Mucosa of descending colon (tissue), 3 donors: ENCODE results near the gene OMD. TPM values are rescaled to one million over a fixed set of nuclear protein-coding genes. Genes with fewer than 3 reads are reported as not detected.
"Not testable (repeated sequence)": the region's sequence is repeated elsewhere in the genome, so short reads cannot be mapped to it uniquely, and the experiment has no call there.

Experiments
- ATAC-seq: fragments of 200-7000 bp; cut with Tn5 transposase; one replicate; pipeline ENCODE4 v1.9.1; 2020; ENCODE audit warnings: mild to moderate bottlenecking, moderate library complexity
- DNase-seq, 3 donors: peaks; one replicate each; pipeline ENCODE4 v3.0.0-alpha.2; 2020
- H3K36me3 ChIP-seq: fragments of 200-600 bp; one replicate; pipeline ENCODE4 v1.8.0; 2021; ENCODE audit warnings: low read depth, mild to moderate bottlenecking
- H3K4me1 ChIP-seq: fragments of 200-600 bp; one replicate; pipeline ENCODE4 v1.8.0; 2021; ENCODE audit warnings: low read depth, mild to moderate bottlenecking
- H3K4me3 ChIP-seq: fragments of 200-600 bp; one replicate; pipeline ENCODE4 v1.8.0; 2021; ENCODE audit warnings: mild to moderate bottlenecking
- H3K9me3 ChIP-seq: fragments of 200-600 bp; one replicate; pipeline ENCODE4 v1.8.0; 2021; ENCODE audit warnings: mild to moderate bottlenecking
- CTCF ChIP-seq: fragments of 200-600 bp; IDR thresholded peaks from one replicate; pipeline ENCODE4 v1.8.0; 2022; ENCODE audit warnings: antibody characterized with exemption, mild to moderate bottlenecking
- intact Hi-C, 2 donors: fragments of 100-400 bp; cut with DNase I in 1 of 2; cut with micrococcal nuclease in 1 of 2; formaldehyde crosslinking; loops; one replicate each; pipeline versions ENCODE4 v1.11.0 to v1.11.1; 2022; cut with DNase I, micrococcal nuclease
- total RNA-seq, 3 donors: library from RNA; stranded (reverse); fragmentation: NEBNext Ultra II Directional in 2 of 3; extraction: Animal tissue kit (Norgen Biotek cat#: 25700) in 2 of 3; gene quantifications; one replicate each; pipeline versions ENCODE4 v1.2.1 to v1.2.4, GENCODE V29; 2021 to 2023
- donor health status: DM: no; HTN: no; CAD: no; lungs with moderate emphysema.
- donor health status: DM: no; HTN: no; CAD: no.
- donor health status: DM: no; HTN: yes; CAD: no.

Gene OMD
- total RNA-seq, 3 donors from 2014 or later = 0.87 to 5.1 (median 1.8) TPM

DNA sequence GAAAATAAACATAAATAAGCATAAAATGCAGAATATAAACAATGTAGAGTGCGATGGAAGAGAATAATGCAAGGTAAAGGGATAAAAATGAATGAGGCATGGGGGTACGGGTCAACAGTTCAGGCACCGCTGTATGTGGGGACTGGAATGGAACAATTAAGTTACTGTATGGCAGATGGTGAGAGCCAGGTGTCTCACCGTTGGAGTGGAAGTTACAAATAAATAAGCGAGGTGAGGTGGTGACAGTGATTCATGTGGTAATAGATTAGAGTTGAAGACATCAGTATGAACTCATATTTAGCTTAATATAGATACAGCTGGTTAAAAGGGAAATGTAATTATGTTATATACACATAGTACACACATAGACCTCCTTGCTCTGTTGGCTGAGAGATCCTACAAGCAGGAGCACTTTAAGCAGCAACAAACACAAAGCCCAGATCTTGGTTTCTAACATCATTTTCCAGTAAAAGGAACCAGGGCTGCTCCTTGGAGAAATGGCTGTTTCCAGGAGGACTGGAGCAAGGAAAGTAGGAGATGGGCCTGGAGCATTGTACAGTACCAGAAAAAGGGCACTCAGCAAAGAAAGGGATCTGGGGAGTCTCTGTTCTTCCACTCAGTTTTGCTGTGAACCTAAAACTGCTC, 2.4 kb upstream of the OMD start:
- Histone ChIP-seq H3K4me3 (no peak overlapping the region), H3K36me3 (no peaks in the 10 kb centered on the region), H3K9me3 (no peaks in the 10 kb centered on the region), H3K4me1 (no peaks in the 10 kb centered on the region)
- TF ChIP-seq CTCF = no peak
- DNase-seq (no peak), ATAC-seq (no peak)
- intact Hi-C loops = no loop called here

GRCh38 chr9:92425474-92425873, 1.2 kb upstream of the OMD start:
- TF ChIP-seq CTCF = no peak
- intact Hi-C loops = no loop called here
- Histone ChIP-seq H3K36me3 (no peaks in the 10 kb centered on the region), H3K4me1 (no peaks in the 10 kb centered on the region), H3K9me3 (no peaks in the 10 kb centered on the region), H3K4me3 (no peak overlapping the region)
- DNase-seq (no peak), ATAC-seq (no peak)

DNA sequence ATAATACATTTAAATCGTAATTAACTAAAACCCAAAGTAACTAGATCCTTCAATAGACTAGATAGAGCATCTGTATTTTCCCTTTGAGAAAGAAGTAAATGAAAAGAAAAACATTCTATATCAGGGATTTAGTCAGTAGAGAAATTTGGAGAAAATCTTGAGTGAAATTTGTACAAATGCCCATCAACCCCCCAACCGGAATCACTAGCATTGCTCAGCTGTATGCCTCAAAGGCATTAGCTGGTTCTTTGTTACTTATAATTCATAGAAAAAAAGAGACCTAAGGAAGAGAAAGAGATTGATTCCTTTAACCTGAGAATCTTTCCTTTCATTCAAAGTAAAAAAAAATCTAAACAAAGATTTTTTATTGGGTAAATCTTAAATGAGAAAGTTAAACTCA, 659 bp downstream of the OMD start:
- H3K4me3 ChIP-seq = no peak overlapping the region
- no peak for ATAC-seq

DNA sequence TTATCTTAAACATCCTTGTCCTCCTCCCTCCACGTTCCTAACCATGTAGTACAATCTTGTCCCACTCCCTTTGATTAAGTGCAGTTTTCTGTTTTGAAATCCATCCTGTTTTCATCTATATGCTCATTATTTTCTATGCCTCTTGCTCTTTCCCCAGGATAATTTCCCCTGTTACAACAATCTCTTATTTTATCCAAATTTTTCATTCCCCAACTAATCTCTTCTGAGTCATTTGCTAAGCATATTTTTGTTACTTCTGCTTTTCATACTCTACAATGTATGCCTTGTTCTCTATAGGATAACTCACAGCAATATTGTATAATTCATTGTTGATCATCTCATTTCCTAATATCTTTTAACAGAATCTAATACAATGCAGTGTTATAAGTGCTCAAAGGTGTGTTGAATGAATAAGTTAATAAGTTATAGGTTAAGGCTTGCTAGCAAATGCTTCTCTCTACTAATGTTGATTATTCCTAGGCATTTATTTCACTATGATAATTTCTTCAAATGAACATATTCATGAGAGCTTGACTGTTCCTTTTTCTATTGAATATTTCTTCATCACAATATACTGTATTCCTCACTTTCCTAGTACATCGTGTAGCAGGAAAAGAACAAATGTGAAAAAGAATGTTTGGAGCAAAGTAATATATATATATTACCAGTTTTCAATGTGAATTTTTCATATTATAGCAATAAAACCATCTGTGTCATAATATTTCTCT, 1.5 kb downstream of the OMD start:
- no peaks in the 10 kb centered on the region for H3K4me1 ChIP-seq
- ATAC-seq (no peak), DNase-seq (no peak)
- no peaks in the 10 kb centered on the region for H3K9me3 ChIP-seq
- H3K4me3 ChIP-seq = no peak overlapping the region
- H3K36me3 ChIP-seq = no peaks in the 10 kb centered on the region
- intact Hi-C loops = no loop called here
- TF ChIP-seq CTCF = no peak

More for the DNA sequence above, 659 bp downstream of the OMD start:
- no peaks in the 10 kb centered on the region for H3K4me1 ChIP-seq
- no peak for DNase-seq
- intact Hi-C loops = no loop called here
- TF ChIP-seq CTCF = no peak
- H3K36me3 ChIP-seq = no peaks in the 10 kb centered on the region
- no peaks in the 10 kb centered on the region for H3K9me3 ChIP-seq

DNA sequence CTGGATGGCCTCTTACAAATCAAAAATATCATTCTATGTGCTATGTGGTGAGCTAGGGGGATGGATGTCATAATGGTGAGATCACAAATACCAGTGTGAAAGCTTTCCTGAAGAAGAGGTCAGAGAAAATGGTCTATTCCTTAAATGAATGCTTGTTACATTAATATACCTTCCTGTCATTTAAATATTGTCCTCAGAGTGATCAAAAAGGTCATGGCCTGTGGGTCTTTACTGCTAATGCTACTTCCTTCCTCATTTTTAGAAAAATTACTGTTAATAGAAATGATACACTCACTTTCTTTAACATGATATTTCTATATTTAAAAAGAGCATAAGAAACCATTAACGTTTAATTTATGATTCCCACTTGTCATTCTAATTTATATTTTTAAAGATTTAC, 9.7 kb downstream of the OMD start:
- no peaks in the 10 kb centered on the region for H3K9me3 ChIP-seq
- H3K4me1 ChIP-seq = no peaks in the 10 kb centered on the region
- no peak for DNase-seq
- H3K4me3 ChIP-seq = no peak overlapping the region
- ATAC-seq = no peak
- no peak for TF ChIP-seq CTCF
- intact Hi-C loops = no loop called here
- H3K36me3 ChIP-seq = no peaks in the 10 kb centered on the region

DNA sequence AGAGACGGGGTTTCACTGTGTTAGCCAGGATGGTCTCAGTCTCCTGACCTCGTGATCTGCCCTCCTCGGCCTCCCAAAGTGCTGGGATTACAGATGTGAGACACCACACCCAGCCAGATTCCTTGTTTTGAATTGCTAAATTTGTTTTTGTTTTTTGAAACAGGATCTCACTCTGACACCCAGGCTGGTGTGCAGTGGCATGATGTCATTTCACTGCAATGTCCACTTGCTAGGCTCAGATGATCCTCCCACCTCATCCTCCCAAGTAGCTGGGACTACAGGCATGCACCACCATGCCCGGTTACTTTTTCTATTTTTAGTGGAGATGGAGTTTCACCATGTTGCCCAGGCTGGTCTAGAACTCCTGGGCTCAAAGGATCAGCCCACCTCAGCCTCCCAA, 13.1 kb downstream of the OMD start:
- H3K4me3 ChIP-seq, H3K36me3 ChIP-seq, H3K4me1 ChIP-seq, H3K9me3 ChIP-seq, ATAC-seq, intact Hi-C loops, DNase-seq: not testable (repeated sequence)
